Osteocyte (in vitro differentiated cells): ENCODE data around the gene SNAPC4. TPM values are rescaled to one million over a fixed set of nuclear protein-coding genes. Genes with fewer than 3 reads are reported as not detected.
A peak's percentile ranks its signal among the peaks of the same experiment; 100 is the strongest.

Experiments
- DNase-seq: peaks from one replicate; pipeline ENCODE4 v3.0.0; 2021; ENCODE audit warnings: mixed read lengths; ENCODE audit not compliant: unreplicated experiment; ENCODE audit errors: extremely low spot score
- H3K27ac Mint-ChIP-seq: one replicate; pipeline ENCODE4 v1.8.0; 2021; ENCODE audit warnings: mild to moderate bottlenecking, mixed read lengths; ENCODE audit not compliant: unreplicated experiment
- H3K27me3 Mint-ChIP-seq: one replicate; pipeline ENCODE4 v1.8.0; 2021; ENCODE audit warnings: mixed read lengths; ENCODE audit not compliant: unreplicated experiment
- H3K36me3 Mint-ChIP-seq: one replicate; pipeline ENCODE4 v1.8.0; 2021; ENCODE audit warnings: mixed read lengths; ENCODE audit not compliant: unreplicated experiment
- H3K4me1 Mint-ChIP-seq: one replicate; pipeline ENCODE4 v1.8.0; 2021; ENCODE audit warnings: mixed read lengths; ENCODE audit not compliant: unreplicated experiment
- H3K4me3 Mint-ChIP-seq: one replicate; pipeline ENCODE4 v1.8.0; 2021; ENCODE audit warnings: mild to moderate bottlenecking, moderate library complexity, mixed read lengths; ENCODE audit not compliant: unreplicated experiment
- H3K9me3 Mint-ChIP-seq: one replicate; pipeline ENCODE4 v1.8.0; 2021; ENCODE audit warnings: mixed read lengths; ENCODE audit not compliant: unreplicated experiment
- total RNA-seq: library from RNA; stranded (reverse); gene quantifications from 2 replicates; pipeline ENCODE4 v1.2.1, GENCODE V29; 2021
- TF ChIP-seq, protein P1 (sequence below): fragments of 200-600 bp; sonication (generic); IDR thresholded peaks from 2 replicates; pipeline ENCODE4 v1.5.0; 2021; ENCODE audit warnings: antibody characterized with exemption, mild to moderate bottlenecking, moderate library complexity

The SNAPC4 gene
- total RNA-seq, 1 donor from 2014 or later, result 9.9 TPM

DNA sequence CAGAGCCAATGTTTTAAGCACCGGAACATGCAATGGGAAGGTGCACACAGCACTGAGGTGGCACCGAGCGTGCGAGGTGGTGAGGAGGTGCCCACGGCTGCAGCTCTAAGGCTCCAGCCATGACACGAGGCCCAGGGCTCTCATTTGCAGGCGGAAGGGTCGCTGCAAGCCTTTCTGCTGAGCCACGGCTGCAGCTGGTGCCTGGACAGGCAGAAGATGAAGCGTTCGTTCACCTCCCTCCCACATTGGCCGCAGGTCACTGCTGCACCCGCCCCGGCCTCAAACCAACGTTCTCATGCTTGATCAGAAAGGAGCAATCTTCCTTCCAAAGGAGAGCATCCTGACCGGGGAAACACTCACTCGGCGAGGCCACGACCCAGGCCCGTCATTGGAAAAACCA is 44.1 kb upstream of the SNAPC4 start:
- Mint-ChIP-seq H3K36me3 (peaks cover 51% of the 10 kb centered on the region), H3K27ac (no peak overlapping the region), H3K4me1 (peaks cover 4% of the 10 kb centered on the region), H3K4me3 (no peak overlapping the region), H3K27me3 (no peaks in the 10 kb centered on the region), H3K9me3 (no peaks in the 10 kb centered on the region)
- DNase-seq, result no peak
- TF ChIP-seq, protein P1, sequence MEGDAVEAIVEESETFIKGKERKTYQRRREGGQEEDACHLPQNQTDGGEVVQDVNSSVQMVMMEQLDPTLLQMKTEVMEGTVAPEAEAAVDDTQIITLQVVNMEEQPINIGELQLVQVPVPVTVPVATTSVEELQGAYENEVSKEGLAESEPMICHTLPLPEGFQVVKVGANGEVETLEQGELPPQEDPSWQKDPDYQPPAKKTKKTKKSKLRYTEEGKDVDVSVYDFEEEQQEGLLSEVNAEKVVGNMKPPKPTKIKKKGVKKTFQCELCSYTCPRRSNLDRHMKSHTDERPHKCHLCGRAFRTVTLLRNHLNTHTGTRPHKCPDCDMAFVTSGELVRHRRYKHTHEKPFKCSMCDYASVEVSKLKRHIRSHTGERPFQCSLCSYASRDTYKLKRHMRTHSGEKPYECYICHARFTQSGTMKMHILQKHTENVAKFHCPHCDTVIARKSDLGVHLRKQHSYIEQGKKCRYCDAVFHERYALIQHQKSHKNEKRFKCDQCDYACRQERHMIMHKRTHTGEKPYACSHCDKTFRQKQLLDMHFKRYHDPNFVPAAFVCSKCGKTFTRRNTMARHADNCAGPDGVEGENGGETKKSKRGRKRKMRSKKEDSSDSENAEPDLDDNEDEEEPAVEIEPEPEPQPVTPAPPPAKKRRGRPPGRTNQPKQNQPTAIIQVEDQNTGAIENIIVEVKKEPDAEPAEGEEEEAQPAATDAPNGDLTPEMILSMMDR, result no peak

DNA sequence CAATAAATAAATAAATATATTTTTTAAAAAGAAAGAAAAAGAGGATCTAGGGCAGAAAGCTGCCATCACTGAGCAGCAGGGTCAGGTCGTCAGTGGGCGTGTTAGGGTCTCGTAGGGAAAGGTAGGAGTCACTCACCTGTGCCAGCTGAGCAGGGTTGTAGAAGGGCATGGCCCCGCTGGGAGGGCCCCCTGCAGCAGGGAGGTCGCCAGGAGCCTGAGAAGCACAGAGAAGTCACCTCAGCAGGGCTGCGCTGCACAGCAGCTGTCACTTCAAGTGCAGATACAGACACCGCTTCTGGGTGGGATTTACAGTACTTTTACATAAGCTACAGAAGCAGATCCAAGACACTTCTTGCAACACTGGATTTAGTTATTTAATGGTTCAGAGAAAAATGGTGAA is 43.7 kb upstream of the SNAPC4 start:
- Mint-ChIP-seq H3K27ac (no peak overlapping the region), H3K9me3 (no peaks in the 10 kb centered on the region), H3K36me3 (peaks cover 47% of the 10 kb centered on the region), H3K4me1 (peaks cover 4% of the 10 kb centered on the region), H3K27me3 (no peaks in the 10 kb centered on the region), H3K4me3 (no peak overlapping the region)
- TF ChIP-seq, protein P1, result no peak
- no peak for DNase-seq

DNA sequence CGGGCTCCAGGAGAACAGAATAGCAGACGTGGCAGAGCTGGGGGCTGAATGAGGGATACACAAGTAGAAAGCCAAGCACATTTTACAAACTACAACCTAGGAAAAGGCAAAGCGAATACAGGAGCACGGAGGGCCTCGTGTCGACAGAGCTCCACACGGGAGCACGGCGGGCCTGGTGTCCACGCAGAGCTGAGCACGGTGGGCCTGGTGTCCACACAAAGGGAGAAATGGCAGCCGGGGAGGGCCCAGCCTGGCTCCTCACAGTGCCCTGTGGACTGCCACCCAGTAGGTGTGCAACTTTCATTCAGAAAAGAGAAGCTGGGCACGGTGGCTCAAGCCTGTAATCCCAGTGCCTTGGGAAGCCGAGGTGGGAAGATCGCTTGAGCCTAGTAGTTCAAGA is 43.1 kb upstream of the SNAPC4 start:
- no peak for DNase-seq

DNA sequence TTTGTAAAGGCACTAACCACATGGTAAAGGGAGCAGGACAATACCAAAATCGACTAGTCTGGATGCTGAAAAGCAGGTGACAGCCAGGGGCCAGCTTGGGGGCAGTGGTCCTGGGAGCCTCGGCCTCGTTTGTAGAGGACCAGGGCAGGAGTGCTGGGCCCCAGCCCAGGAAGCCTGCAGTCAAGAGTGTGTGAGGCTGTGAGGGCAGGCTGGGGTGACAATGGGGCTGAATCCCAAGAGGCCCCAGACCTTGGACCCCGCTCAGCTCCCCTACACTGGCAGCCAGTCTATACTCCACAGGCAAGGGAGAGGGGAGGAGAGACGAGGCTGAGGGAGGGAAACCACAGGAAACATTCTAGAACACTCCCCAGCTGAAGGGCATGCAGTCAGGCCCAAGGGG is 42.3 kb upstream of the SNAPC4 start:
- DNase-seq, result no peak
- TF ChIP-seq, protein P1, result no peak
- H3K27ac Mint-ChIP-seq, result no peak overlapping the region
- no peak overlapping the region for H3K4me3 Mint-ChIP-seq
- no peaks in the 10 kb centered on the region for H3K9me3 Mint-ChIP-seq
- peaks cover 40% of the 10 kb centered on the region for H3K36me3 Mint-ChIP-seq
- H3K4me1 Mint-ChIP-seq, result peaks cover 16% of the 10 kb centered on the region
- H3K27me3 Mint-ChIP-seq, result no peaks in the 10 kb centered on the region

More for the DNA sequence above, 43.1 kb upstream of the SNAPC4 start:
- Mint-ChIP-seq H3K9me3 (no peaks in the 10 kb centered on the region), H3K27me3 (no peaks in the 10 kb centered on the region), H3K4me3 (no peak overlapping the region), H3K36me3 (peaks cover 46% of the 10 kb centered on the region), H3K4me1 (peaks cover 8% of the 10 kb centered on the region), H3K27ac (peak overlapping the region; percentile 35)
- TF ChIP-seq, protein P1, result no peak

DNA sequence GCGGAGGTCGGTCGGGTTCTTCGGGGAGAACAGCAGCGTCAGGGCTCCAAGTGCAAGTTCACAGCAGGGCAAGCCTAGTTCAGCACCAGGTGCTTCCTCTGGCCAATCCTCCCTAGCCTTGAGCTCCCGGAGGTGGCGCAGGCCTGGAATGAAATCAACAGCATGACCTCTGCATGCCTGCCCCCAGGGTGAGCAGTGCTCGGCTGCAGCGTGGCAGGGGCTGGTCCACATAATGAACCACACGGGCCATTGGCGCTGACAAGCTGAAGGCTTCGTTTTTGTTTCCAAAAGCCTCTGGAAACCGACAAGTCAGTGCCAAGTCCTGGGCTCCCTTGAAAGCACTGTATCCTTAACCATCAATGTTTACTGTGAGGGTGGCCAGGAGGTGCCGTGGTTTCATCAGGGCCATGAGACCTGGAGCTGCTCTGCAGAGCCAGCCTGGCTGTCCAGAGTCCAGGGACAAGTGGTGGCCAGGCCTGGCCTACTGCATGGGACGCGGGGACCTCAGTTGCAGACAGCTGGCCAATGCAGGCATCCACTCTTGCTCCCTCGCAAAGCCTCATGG is 41.8 kb upstream of the SNAPC4 start:
- no peak overlapping the region for H3K4me3 Mint-ChIP-seq
- H3K9me3 Mint-ChIP-seq, result no peaks in the 10 kb centered on the region
- no peak overlapping the region for H3K27ac Mint-ChIP-seq
- no peaks in the 10 kb centered on the region for H3K27me3 Mint-ChIP-seq
- H3K36me3 Mint-ChIP-seq, result peaks cover 41% of the 10 kb centered on the region
- no peak for DNase-seq
- peaks cover 21% of the 10 kb centered on the region for H3K4me1 Mint-ChIP-seq
- TF ChIP-seq, protein P1, result no peak
